HCT116 (cell line): ENCODE results near the gene NPHS1.

Experiments used
- ATF3 ChIP-seq: IDR thresholded peaks from 2 replicates; pipeline ENCODE4 v1.6.1; 2012
- CTCF ChIP-seq, 3 experiments: fragments of 200-600 bp in 1 of 3; sonication (generic) in 1 of 3; IDR thresholded peaks in 2 of 3; conservative IDR thresholded peaks in 1 of 3; 2 replicates each; pipeline ENCODE4 v1.5.1; 2012 to 2017; ENCODE audit warnings: low read depth in 2 of 3, low read length in 2 of 3, antibody characterized with exemption in 1 of 3, borderline replicate concordance in 1 of 3, control low read depth in 1 of 3, mild to moderate bottlenecking in 1 of 3, mixed read lengths in 1 of 3, mixed run types in 1 of 3, moderate library complexity in 1 of 3; ENCODE audit not compliant: insufficient read depth in 1 of 3
- EGR1 ChIP-seq: IDR thresholded peaks from 2 replicates; pipeline ENCODE4 v1.6.1; 2012; ENCODE audit warnings: low read depth
- EZH2 ChIP-seq: fragments of 200-600 bp; sonication (generic); IDR thresholded peaks from 2 replicates; pipeline ENCODE4 v1.6.1; 2017; ENCODE audit warnings: antibody characterized with exemption, mixed run types
- EZH2phosphoT487 ChIP-seq: fragments of 200-600 bp; IDR thresholded peaks from 2 replicates; pipeline ENCODE4 v1.6.1; 2018; ENCODE audit warnings: antibody characterized with exemption, borderline replicate concordance
- POLR2A ChIP-seq: IDR thresholded peaks from 2 replicates; pipeline ENCODE4 v1.7.0; 2011; ENCODE audit warnings: borderline replicate concordance; ENCODE audit not compliant: insufficient read depth, insufficient read length; ENCODE audit errors: extremely low read depth
- POLR2AphosphoS5 ChIP-seq: IDR thresholded peaks from 2 replicates; pipeline ENCODE4 v1.6.1; 2011; ENCODE audit warnings: mild to moderate bottlenecking, low read depth, low read length, moderate library complexity
- REST ChIP-seq: IDR thresholded peaks from 2 replicates; pipeline ENCODE4 v1.6.1; 2012; ENCODE audit warnings: low read depth
- SP1 ChIP-seq: IDR thresholded peaks from 2 replicates; pipeline ENCODE4 v1.6.1; 2012; ENCODE audit warnings: low read depth
- YY1 ChIP-seq: IDR thresholded peaks from 2 replicates; pipeline ENCODE4 v1.6.1; 2011; ENCODE audit warnings: low read length, low read depth, moderate library complexity, mild to moderate bottlenecking; ENCODE audit not compliant: insufficient replicate concordance; ENCODE audit errors: extremely low read depth
- TF ChIP-seq, protein P1 (sequence below): IDR thresholded peaks from 2 replicates; pipeline ENCODE4 v1.6.1; 2012

DNA sequence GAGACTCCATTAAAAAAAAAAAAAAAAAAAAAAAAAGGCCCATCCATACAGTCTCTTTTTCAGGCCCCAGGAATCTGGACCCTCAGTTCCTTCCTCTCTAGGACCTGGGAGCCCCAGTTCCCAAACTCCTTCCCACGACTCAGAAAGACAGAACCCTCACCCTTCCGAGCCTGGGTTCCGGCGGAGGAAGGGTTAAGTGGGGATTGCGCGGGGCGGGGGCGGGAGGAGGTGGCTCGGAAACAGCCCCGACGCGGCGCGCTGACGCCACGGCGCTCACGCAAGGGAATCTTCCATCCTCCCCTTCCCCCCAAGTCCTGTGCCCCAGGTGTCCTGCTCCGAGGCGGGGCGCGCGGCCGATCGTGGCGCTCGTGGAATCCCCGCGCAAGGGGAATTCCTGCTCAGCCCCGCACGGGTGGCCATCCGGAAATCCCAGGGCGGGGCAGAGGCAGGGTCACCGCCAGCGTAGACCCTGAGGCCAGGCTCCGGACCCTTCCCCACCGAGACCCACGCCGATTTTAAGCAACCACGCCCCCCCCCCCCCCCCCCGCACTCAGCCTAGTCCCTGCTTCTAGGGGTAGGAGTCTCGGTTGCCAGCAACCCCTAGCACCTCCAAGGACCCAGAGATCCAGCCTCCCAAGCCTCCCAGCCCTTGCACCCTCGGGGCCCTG is 47.4 kb upstream of the NPHS1 start:
- TF ChIP-seq EZH2 (no peak), POLR2A (no peak), CTCF (IDR thresholded peaks at IDR 0.05 in 2 of 3, conservative IDR thresholded peaks at IDR 0.05 in 1 of 3; ENCODE audit: borderline replicate concordance in 1 of 3, insufficient read depth in 1 of 3, low read depth in 2 of 3, low read length in 2 of 3) (no peak), REST (no peak), POLR2AphosphoS5 (peak; percentile 90), EGR1 (peak; percentile 98), SP1 (peak; percentile 82), ATF3 (no peak), EZH2phosphoT487 (no peak), YY1 (peak; percentile 61)
- TF ChIP-seq, protein P1, sequence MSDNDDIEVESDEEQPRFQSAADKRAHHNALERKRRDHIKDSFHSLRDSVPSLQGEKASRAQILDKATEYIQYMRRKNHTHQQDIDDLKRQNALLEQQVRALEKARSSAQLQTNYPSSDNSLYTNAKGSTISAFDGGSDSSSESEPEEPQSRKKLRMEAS, result peak; percentile 64
